Kidney capillary endothelial cell (primary cell): ENCODE data around the gene ASB18.
"Not testable (repeated sequence)": the region's sequence is repeated elsewhere in the genome, so short reads cannot be mapped to it uniquely, and the experiment has no call there.

Experiments
- DNase-seq: peaks from one replicate; pipeline ENCODE4 v3.0.0-alpha.2; 2018; ENCODE audit warnings: low spot score

Gene ASB18

GRCh38 chr2:236264256-236264655 is at the start of gene ASB18:
TSS of gene ASB18 (minus strand) at chr2:236264406. CDS start at chr2:236264345, 61 bp downstream.
- DNase-seq, result no peak

GRCh38 chr2:236311286-236311685 is 47.1 kb upstream of the ASB18 start:
- DNase-seq, result no peak

GRCh38 chr2:236309669-236310029 is 45.4 kb upstream of the ASB18 start:
- DNase-seq, result no peak

- peak; percentile 52 for DNase-seq
Observed at GRCh38 chr2:236308855-236309668, 44.9 kb upstream of the ASB18 start.

GRCh38 chr2:236307641-236308040 is 43.4 kb upstream of the ASB18 start:
- no peak for DNase-seq

- no peak for DNase-seq
Observed at GRCh38 chr2:236306825-236307540, 42.8 kb upstream of the ASB18 start.

GRCh38 chr2:236305964-236306605 is 41.9 kb upstream of the ASB18 start:
- no peak for DNase-seq

GRCh38 chr2:236305531-236305930 is 41.3 kb upstream of the ASB18 start:
- no peak for DNase-seq

- DNase-seq, result no peak
Observed at GRCh38 chr2:236303935-236304334, 39.7 kb upstream of the ASB18 start.

- no peak for DNase-seq
Observed at GRCh38 chr2:236302555-236302954, 38.3 kb upstream of the ASB18 start.

- DNase-seq, result no peak
Observed at GRCh38 chr2:236298924-236299475, 34.8 kb upstream of the ASB18 start.

GRCh38 chr2:236295481-236295880 is 31.3 kb upstream of the ASB18 start:
- DNase-seq, result no peak

- DNase-seq, result no peak
Observed at GRCh38 chr2:236294647-236295046, 30.4 kb upstream of the ASB18 start.

- DNase-seq, result no peak
Observed at GRCh38 chr2:236293241-236293810, 29.1 kb upstream of the ASB18 start.

GRCh38 chr2:236291911-236292310 is 27.7 kb upstream of the ASB18 start:
- no peak for DNase-seq

- DNase-seq, result no peak
Observed at GRCh38 chr2:236291476-236291875, 27.3 kb upstream of the ASB18 start.

GRCh38 chr2:236290742-236291425 is 26.7 kb upstream of the ASB18 start:
- no peak for DNase-seq

- DNase-seq, result no peak
Observed at GRCh38 chr2:236289766-236290462, 25.7 kb upstream of the ASB18 start.

GRCh38 chr2:236288373-236288772 is 24.2 kb upstream of the ASB18 start:
- not testable (repeated sequence) for DNase-seq

- no peak for DNase-seq
Observed at GRCh38 chr2:236287656-236288055, 23.4 kb upstream of the ASB18 start.
